ENCODE results near the gene DGKG. TPM values are rescaled to one million over a fixed set of nuclear protein-coding genes. Genes with fewer than 3 reads are reported as not detected.

Gene DGKG
- total RNA-seq, 1 donor from 2014 or later = 3.9 TPM

- POLR2A ChIA-PET = no interaction called here
- intact Hi-C loops (cut with micrococcal nuclease) = no loop called here
- Mint-ChIP-seq H3K36me3 (ENCODE audit: low read depth) (peaks cover 6% of the 10 kb centered on the region), H3K4me3 (no peak overlapping the region), H3K27ac (no peak overlapping the region), H3K4me1 (peaks cover 5% of the 10 kb centered on the region), H3K9me3 (no peaks in the 10 kb centered on the region), H3K27me3 (no peaks in the 10 kb centered on the region)
- TF ChIP-seq, protein P1, sequence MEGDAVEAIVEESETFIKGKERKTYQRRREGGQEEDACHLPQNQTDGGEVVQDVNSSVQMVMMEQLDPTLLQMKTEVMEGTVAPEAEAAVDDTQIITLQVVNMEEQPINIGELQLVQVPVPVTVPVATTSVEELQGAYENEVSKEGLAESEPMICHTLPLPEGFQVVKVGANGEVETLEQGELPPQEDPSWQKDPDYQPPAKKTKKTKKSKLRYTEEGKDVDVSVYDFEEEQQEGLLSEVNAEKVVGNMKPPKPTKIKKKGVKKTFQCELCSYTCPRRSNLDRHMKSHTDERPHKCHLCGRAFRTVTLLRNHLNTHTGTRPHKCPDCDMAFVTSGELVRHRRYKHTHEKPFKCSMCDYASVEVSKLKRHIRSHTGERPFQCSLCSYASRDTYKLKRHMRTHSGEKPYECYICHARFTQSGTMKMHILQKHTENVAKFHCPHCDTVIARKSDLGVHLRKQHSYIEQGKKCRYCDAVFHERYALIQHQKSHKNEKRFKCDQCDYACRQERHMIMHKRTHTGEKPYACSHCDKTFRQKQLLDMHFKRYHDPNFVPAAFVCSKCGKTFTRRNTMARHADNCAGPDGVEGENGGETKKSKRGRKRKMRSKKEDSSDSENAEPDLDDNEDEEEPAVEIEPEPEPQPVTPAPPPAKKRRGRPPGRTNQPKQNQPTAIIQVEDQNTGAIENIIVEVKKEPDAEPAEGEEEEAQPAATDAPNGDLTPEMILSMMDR (IDR thresholded peaks at IDR 0.05) = no peak
- CTCF ChIA-PET = no interaction called here
- DNase-seq (no peak), ATAC-seq (ENCODE audit: low read depth) (no peak)
These were observed 86.6 kb downstream of the DGKG start for GRCh38 chr3:186275436-186275835.

DNA sequence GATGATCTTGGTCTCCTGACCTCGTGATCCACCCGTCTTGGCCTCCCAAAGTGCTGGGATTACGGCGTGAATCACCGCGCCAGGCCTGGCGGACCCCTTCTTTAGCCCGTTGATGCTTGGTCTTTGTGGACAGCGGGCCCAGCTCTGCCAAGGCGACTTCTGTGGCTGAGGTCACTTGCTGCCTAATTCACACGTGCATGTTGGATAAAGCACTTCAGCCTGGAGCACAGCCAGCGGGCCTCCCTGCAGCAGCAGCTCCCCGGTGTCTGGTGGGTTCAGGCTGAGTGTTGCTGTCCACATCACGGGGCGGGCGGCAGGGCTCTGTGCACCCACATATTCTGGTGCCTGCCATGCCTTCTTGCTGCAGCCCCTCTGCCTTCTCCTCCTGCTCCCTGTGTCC lies 88.4 kb downstream of the DGKG start:
- Mint-ChIP-seq H3K36me3 (ENCODE audit: low read depth) (peaks cover 5% of the 10 kb centered on the region), H3K27me3 (no peaks in the 10 kb centered on the region), H3K27ac (no peak overlapping the region), H3K4me1 (no peaks in the 10 kb centered on the region), H3K9me3 (no peaks in the 10 kb centered on the region), H3K4me3 (no peak overlapping the region)
- ChIA-PET CTCF (no interaction called here), POLR2A (interaction anchor here (0.7 kb wide), 1 partner anchor 207 kb away, joined by 4 read pairs; no protein-coding TSS in a partner anchor)
- DNase-seq (no peak), ATAC-seq (ENCODE audit: low read depth) (no peak)
- intact Hi-C loops (cut with micrococcal nuclease) = no loop called here
- TF ChIP-seq, protein P1 (IDR thresholded peaks at IDR 0.05) = no peak

DNA sequence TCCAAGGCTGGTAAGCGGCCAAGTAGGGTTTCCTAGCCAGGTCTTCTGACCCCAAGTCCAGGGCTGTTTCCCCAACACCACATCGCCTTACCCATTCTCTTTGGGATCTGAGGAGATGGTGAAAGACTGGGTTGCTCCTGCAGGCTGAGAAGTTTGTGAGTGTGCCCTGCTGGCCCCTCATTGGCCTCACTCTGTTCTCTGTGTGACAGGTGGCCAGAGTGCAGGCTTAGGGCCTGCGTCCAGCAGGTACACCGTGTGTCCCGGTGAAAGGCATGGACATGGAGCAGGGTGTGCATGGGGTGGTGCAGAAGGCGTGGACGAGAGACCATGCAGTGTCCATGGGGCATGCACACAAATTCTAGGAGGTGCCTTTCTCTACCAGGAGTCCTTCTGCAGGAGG lies 91.3 kb downstream of the DGKG start:
- intact Hi-C loops (cut with micrococcal nuclease) = no loop called here
- Mint-ChIP-seq H3K27ac (no peak overlapping the region), H3K27me3 (no peaks in the 10 kb centered on the region), H3K4me1 (no peaks in the 10 kb centered on the region), H3K9me3 (no peaks in the 10 kb centered on the region), H3K4me3 (no peak overlapping the region), H3K36me3 (ENCODE audit: low read depth) (no peaks in the 10 kb centered on the region)
- no peak for DNase-seq
- POLR2A ChIA-PET = no interaction called here
- CTCF ChIA-PET = no interaction called here
- ATAC-seq (ENCODE audit: low read depth) = no peak
- TF ChIP-seq, protein P1 (IDR thresholded peaks at IDR 0.05) = no peak

DNA sequence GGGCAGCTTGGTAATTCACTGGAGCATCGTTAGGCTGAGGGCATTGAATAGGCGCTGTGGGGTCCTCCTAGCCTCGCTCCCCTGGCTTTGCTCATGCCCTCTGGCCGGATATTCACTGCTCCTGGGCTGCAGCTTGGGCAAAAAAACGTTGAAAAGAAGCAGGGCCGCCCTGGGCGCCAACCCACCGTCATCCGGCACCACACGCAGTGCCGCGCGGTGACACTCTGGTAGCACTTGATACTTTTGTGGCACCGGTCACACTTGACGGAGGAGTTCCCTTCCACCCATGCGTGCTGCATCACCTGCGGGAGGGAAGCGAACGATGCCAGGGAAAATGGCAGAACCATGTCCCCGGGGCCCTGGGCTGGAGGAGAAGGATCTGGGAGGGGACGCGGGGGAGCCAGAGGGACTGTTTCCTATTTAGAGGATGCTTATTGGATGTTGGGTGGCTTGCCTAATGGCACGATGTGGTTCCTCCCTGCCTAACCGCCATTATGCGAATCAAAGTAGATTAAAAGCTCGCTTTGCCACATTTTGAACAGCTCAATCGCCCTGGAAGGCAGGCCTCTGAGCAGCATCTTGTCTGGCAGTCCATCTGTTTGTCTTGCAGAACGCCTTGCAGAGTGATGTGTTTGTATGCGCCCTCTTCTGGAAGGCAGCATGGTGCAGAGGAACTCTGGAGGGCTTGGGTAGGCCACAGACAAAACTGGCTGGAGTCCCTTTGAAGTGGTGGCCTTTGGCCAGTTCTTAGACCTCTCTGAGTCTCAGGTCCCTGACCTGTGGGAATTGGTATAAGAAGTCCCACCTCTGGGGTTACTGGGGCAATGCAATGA lies 93.2 kb downstream of the DGKG start:
- no peak for ATAC-seq (ENCODE audit: low read depth)
- Mint-ChIP-seq H3K36me3 (ENCODE audit: low read depth) (no peaks in the 10 kb centered on the region), H3K27me3 (no peaks in the 10 kb centered on the region), H3K4me3 (no peak overlapping the region), H3K27ac (no peak overlapping the region), H3K9me3 (no peaks in the 10 kb centered on the region), H3K4me1 (no peaks in the 10 kb centered on the region)
- intact Hi-C loops (cut with micrococcal nuclease) = no loop called here
- no peak for DNase-seq
- CTCF ChIA-PET = interaction anchor here (1.0 kb wide), 1 partner anchor 13 kb away, joined by 3 read pairs; no protein-coding TSS in a partner anchor
- TF ChIP-seq, protein P1 (IDR thresholded peaks at IDR 0.05) = no peak
- POLR2A ChIA-PET = no interaction called here

- no peak for DNase-seq
- TF ChIP-seq, protein P1 (IDR thresholded peaks at IDR 0.05) = no peak
- Mint-ChIP-seq H3K9me3 (no peaks in the 10 kb centered on the region), H3K4me1 (no peaks in the 10 kb centered on the region), H3K36me3 (ENCODE audit: low read depth) (no peaks in the 10 kb centered on the region), H3K27me3 (no peaks in the 10 kb centered on the region), H3K4me3 (no peak overlapping the region), H3K27ac (no peak overlapping the region)
- ChIA-PET CTCF (no interaction called here), POLR2A (no interaction called here)
- intact Hi-C loops (cut with micrococcal nuclease) = no loop called here
- no peak for ATAC-seq (ENCODE audit: low read depth)
These were observed 94.3 kb downstream of the DGKG start for GRCh38 chr3:186267758-186268157.

Measured in activated B cell treated with CpG ODN at 0.5 μM for 24 hours (primary cell).